GM12801 (cell line): ENCODE results near the gene WAC.

Experiments
- TF ChIP-seq, protein P1 (sequence below): IDR thresholded peaks from one replicate; pipeline ENCODE4 v1.5.1; 2011; ENCODE audit warnings: control low read depth; ENCODE audit not compliant: insufficient read length; ENCODE audit errors: extremely low read depth

Gene WAC

GRCh38 chr10:28577506-28577905 is 44.6 kb downstream of the WAC start:
- TF ChIP-seq, protein P1, sequence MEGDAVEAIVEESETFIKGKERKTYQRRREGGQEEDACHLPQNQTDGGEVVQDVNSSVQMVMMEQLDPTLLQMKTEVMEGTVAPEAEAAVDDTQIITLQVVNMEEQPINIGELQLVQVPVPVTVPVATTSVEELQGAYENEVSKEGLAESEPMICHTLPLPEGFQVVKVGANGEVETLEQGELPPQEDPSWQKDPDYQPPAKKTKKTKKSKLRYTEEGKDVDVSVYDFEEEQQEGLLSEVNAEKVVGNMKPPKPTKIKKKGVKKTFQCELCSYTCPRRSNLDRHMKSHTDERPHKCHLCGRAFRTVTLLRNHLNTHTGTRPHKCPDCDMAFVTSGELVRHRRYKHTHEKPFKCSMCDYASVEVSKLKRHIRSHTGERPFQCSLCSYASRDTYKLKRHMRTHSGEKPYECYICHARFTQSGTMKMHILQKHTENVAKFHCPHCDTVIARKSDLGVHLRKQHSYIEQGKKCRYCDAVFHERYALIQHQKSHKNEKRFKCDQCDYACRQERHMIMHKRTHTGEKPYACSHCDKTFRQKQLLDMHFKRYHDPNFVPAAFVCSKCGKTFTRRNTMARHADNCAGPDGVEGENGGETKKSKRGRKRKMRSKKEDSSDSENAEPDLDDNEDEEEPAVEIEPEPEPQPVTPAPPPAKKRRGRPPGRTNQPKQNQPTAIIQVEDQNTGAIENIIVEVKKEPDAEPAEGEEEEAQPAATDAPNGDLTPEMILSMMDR: no peak

DNA sequence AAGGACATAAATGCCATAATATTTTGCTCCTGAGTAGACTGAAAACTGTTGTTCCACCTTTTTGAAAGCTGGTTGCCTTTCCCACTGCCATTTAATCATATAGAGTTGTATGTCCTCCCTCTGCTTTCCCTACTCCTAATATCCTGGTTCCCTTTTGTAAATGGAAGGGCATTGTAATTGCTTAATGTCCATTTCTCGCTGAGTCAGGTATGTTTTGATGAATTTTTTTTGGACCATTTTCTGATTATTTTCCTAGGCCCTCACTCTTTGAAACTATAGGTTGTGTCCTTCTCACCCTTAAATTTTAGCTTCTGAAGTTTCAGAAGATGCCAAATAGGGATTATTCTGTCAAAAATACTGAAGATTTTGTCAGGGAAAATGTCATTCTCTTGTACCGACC is 45.5 kb downstream of the WAC start:
- TF ChIP-seq, protein P1: no peak

DNA sequence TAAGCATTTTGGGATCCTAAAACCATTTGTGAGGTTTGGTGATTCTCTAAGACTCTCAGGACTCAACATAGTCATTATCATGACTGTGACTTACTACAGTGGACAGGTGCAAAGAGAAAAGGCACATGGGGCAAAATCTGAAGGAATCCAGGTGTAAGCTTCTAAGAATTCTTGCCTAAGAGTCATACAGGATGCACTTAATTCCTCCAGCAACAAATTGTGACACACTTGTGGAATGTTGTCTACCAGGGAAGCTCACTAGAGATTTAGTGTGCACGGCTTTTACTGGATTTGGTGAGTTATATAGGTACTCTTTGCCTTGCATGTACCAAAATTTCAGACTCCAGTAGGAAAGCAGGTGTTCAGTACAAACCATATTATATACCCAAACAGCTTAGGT is 47.9 kb downstream of the WAC start:
- TF ChIP-seq, protein P1: no peak

- TF ChIP-seq, protein P1: no peak
These were observed 49.0 kb downstream of the WAC start for GRCh38 chr10:28581916-28582315.

DNA sequence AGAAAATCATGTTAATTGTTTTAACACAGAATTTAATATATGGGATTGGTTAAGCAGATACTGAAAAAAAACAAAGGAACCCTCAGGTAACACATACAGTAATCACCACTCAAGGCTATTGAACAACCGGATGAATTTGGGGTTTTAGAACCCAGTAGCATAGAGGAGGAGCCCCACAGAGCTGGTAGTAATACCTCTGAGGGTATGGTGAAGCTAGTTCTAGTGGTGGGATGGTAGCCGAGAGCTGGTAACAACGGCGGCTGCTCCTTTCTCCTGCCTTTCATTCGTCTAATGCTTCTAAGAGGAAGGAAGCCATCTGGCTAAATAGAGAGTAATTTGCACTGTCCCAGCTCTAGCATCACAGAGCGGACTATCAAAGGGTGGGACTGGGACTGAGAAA is 52.2 kb downstream of the WAC start:
- TF ChIP-seq, protein P1: no peak

- TF ChIP-seq, protein P1: no peak
These were observed 53.3 kb downstream of the WAC start for GRCh38 chr10:28586176-28586575.

DNA sequence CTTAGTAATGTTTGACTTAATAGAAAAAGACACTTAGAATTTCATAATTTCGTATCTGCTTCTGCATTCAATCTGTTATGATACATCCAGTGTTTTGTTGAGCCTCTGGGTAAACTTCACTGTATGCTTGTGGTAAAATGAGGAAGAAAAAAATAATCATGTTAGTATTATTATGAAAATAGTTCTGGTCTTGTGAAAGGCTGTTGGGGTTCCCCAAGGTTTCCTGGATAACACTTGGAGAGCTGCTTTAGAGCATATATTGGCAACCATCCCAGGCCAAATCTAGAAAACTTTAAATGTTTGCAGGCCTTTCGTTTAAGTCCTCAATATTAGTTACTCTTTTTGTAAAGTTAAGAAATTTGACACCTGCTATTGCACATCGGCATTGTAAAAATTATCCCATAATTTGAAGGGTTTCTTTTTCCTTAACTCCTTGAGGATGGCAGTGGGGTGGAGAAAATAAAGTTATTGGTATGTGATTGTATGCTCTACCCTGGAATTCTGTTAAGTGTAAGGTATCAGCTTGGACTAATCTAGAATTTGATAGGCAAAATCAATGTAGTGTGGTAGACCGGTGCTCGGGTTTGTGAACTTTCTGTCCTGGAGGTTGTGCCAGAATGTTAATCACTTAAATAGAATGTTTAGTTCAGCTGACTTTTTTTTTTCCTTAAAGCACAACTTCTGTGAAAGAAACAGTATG is 54.5 kb downstream of the WAC start:
- TF ChIP-seq, protein P1: no peak
